Testis (tissue), 2 donors: Measurements from ENCODE around the gene CTAG1A.

Source experiments
- CTCF ChIP-seq, 3 experiments: fragments of 450-650 bp in 2 of 3; fragments of 200-600 bp in 1 of 3; sonication (generic) in 1 of 3; IDR thresholded peaks; one replicate each; pipeline ENCODE4 v1.5.1; 2016 to 2019; ENCODE audit warnings: antibody characterized with exemption in 3 of 3, mild to moderate bottlenecking in 2 of 3, moderate library complexity in 1 of 3
- POLR2A ChIP-seq: fragments of 450-650 bp; IDR thresholded peaks from one replicate; pipeline ENCODE4 v1.6.1; 2017; ENCODE audit warnings: antibody characterized with exemption, mild to moderate bottlenecking, moderate library complexity

DNA sequence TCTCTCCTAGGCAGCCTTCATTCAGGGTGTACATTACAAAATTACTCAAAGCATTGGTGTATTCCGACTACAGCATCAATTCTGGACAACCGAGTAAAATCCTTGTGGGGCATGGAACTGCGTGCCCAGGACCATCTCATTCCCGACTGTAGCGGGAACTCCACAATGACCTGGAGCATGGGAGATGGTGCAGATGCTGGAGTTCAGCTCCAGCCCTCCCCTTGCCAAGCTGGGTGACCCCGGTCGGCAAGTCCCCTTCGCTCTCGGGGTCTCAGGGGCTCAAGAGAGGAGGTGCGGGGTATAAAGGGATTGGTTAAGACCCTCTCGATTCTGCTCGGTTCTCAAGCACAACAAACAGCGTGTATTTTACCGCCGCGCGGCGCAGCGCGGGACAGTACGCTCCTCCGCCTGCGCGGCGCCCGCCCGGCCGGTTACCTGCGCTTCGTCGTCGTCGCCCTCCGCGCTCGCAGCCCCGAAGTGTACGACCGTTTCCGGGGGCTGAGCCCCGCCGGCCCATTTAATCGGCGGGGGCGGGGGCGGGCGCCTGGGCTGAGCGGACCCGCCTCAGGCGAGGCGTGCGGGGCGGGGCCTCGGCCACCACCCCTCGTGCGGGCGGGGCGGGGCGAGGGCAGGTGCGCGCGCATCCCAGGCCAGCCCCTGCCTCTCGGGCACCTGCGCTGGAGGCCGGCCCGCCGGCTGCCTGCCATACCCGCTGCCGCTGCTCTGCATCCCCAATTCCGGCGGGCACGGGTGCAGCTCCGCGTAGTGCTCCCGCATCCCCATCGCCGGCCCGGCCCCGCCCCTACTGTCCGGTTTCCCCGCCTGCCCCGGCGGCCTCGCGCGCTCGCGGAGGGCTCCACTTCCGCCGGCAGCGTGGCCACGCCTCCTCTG is 38.3 kb upstream of the CTAG1A start, which contains the start of gene G6PD:
- TF ChIP-seq CTCF (IDR thresholded peaks at IDR 0.05) (no peak), POLR2A (no peak)
